Liver (tissue), 3 donors: Measurements from ENCODE around the gene SELENOP.

Experiments
- EGR1 ChIP-seq, 2 donors: IDR thresholded peaks; 2 replicates each; pipeline ENCODE4 v1.6.1; 2016 to 2018; ENCODE audit warnings: antibody characterized with exemption in 2 of 2, low read depth in 2 of 2
- RAD21 ChIP-seq, 2 donors: IDR thresholded peaks; 2 replicates each; pipeline ENCODE4 v1.6.1; 2016; ENCODE audit warnings: antibody characterized with exemption in 2 of 2, mild to moderate bottlenecking in 2 of 2
- YY1 ChIP-seq: IDR thresholded peaks from 2 replicates; pipeline ENCODE4 v1.6.1; 2016; ENCODE audit warnings: antibody characterized with exemption, mild to moderate bottlenecking
- TF ChIP-seq, protein P1 (sequence below): fragments of 150-350 bp; IDR thresholded peaks from 2 replicates; pipeline ENCODE4 v1.5.1; 2017; ENCODE audit warnings: improper control_type of control experiment, low read depth, low read length; ENCODE audit not compliant: missing input control
- TF ChIP-seq, protein P2 (sequence below): IDR thresholded peaks from 2 replicates; pipeline ENCODE4 v1.6.1; 2016; ENCODE audit warnings: antibody characterized with exemption
- TF ChIP-seq, protein P3 (sequence below): IDR thresholded peaks from 2 replicates; pipeline ENCODE4 v1.6.1; 2016; ENCODE audit warnings: antibody characterized with exemption, mild to moderate bottlenecking
- TF ChIP-seq, protein P4 (sequence below): IDR thresholded peaks from 2 replicates; pipeline ENCODE4 v1.6.1; 2016; ENCODE audit warnings: antibody characterized with exemption
- donor health status: healthy.
- donor health status: healthy.

DNA sequence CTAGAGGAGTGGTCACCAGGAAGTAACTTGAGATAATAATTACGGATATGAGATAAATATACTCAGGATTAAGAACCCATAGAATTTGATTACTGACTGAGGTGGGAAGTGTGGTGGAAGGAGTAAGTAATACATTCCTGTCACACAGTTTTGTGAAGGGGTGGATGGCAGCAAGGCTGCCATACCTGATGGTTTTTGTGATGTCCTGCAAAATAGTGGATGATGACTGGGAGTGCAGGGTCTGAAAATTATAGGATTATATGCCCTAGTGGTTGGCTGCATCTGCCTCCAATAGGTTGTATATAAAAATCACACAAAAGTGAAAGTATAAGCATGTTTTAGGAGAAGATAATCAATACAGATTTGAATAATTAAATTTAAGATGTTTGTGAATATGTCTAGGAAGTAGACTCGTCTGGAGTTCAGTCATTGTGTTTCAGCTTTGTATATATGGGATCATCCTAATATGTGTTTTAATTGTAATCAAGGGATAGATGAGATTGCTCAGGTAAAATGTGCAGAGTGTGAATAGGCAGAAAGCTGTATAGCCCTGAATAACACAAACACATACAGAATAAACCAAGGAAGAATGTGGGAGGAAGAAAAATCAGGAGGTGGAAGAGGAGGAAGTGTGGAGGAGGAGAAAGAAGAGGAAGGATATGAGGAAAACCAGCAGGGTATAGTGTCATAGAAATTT, 5.5 kb downstream of the SELENOP start:
- TF ChIP-seq RAD21 (IDR thresholded peaks at IDR 0.05) (no peak), EGR1 (IDR thresholded peaks at IDR 0.05; ENCODE audit: low read depth in 2 of 2) (no peak), YY1 (no peak)
- TF ChIP-seq, protein P1, sequence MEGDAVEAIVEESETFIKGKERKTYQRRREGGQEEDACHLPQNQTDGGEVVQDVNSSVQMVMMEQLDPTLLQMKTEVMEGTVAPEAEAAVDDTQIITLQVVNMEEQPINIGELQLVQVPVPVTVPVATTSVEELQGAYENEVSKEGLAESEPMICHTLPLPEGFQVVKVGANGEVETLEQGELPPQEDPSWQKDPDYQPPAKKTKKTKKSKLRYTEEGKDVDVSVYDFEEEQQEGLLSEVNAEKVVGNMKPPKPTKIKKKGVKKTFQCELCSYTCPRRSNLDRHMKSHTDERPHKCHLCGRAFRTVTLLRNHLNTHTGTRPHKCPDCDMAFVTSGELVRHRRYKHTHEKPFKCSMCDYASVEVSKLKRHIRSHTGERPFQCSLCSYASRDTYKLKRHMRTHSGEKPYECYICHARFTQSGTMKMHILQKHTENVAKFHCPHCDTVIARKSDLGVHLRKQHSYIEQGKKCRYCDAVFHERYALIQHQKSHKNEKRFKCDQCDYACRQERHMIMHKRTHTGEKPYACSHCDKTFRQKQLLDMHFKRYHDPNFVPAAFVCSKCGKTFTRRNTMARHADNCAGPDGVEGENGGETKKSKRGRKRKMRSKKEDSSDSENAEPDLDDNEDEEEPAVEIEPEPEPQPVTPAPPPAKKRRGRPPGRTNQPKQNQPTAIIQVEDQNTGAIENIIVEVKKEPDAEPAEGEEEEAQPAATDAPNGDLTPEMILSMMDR, result no peak
- TF ChIP-seq, protein P2, sequence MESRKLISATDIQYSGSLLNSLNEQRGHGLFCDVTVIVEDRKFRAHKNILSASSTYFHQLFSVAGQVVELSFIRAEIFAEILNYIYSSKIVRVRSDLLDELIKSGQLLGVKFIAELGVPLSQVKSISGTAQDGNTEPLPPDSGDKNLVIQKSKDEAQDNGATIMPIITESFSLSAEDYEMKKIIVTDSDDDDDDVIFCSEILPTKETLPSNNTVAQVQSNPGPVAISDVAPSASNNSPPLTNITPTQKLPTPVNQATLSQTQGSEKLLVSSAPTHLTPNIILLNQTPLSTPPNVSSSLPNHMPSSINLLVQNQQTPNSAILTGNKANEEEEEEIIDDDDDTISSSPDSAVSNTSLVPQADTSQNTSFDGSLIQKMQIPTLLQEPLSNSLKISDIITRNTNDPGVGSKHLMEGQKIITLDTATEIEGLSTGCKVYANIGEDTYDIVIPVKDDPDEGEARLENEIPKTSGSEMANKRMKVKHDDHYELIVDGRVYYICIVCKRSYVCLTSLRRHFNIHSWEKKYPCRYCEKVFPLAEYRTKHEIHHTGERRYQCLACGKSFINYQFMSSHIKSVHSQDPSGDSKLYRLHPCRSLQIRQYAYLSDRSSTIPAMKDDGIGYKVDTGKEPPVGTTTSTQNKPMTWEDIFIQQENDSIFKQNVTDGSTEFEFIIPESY, result no peak
- TF ChIP-seq, protein P3, sequence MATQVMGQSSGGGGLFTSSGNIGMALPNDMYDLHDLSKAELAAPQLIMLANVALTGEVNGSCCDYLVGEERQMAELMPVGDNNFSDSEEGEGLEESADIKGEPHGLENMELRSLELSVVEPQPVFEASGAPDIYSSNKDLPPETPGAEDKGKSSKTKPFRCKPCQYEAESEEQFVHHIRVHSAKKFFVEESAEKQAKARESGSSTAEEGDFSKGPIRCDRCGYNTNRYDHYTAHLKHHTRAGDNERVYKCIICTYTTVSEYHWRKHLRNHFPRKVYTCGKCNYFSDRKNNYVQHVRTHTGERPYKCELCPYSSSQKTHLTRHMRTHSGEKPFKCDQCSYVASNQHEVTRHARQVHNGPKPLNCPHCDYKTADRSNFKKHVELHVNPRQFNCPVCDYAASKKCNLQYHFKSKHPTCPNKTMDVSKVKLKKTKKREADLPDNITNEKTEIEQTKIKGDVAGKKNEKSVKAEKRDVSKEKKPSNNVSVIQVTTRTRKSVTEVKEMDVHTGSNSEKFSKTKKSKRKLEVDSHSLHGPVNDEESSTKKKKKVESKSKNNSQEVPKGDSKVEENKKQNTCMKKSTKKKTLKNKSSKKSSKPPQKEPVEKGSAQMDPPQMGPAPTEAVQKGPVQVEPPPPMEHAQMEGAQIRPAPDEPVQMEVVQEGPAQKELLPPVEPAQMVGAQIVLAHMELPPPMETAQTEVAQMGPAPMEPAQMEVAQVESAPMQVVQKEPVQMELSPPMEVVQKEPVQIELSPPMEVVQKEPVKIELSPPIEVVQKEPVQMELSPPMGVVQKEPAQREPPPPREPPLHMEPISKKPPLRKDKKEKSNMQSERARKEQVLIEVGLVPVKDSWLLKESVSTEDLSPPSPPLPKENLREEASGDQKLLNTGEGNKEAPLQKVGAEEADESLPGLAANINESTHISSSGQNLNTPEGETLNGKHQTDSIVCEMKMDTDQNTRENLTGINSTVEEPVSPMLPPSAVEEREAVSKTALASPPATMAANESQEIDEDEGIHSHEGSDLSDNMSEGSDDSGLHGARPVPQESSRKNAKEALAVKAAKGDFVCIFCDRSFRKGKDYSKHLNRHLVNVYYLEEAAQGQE, result no peak
- TF ChIP-seq, protein P4, sequence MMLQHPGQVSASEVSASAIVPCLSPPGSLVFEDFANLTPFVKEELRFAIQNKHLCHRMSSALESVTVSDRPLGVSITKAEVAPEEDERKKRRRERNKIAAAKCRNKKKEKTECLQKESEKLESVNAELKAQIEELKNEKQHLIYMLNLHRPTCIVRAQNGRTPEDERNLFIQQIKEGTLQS, result no peak
